Activated CD4-positive, alpha-beta T cell treated with anti-CD3 and anti-CD28 coated beads, Interleukin-2, amount 50 U/mL, for 16 hours (primary cell): ENCODE measurements around the gene TBXAS1.

Experiments
- DNase-seq: peaks from one replicate; pipeline ENCODE4 v3.0.0-alpha.2; 2020

Gene TBXAS1

GRCh38 chr7:139985811-139986210, 156.7 kb downstream of the TBXAS1 start:
- no peak for DNase-seq

- DNase-seq, result no peak
These were observed 158.8 kb downstream of the TBXAS1 start for GRCh38 chr7:139987691-139988516.

DNA sequence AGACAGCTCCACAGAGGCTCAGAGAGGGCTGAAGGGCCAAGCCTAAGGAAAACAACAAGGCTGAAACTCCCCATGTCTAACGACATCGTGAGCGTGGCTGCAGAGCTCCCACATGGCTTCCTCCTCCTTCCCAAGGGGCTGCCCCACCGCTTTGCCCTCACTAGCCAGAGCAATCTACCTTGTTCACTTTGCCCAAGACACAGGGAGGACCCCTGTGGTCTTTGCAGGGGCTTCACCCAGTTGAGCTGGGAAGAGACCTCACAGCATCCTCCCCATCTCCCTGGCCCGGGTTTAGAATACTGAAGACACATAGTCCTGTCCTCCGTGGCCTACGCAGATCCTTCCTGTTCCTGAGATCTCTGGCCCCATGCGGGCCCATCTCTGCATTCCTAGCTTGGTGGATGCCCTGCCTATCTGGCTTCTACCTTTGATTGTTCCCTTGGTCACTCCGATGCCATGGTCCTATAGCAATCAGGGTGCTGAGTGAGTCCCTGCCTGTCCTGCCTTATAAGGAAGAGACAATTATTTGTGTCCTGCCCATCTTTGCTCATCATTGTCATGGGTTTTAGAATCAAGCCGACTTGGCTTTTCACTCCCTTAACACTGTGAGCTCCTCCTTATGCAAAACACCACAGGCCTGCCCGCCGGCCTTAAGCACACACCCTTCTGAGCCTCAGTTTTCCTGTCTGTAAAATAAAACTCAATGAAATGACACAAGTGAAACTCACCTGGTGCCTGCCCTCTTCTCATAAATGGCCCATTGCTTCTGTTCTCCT, 160.5 kb downstream of the TBXAS1 start:
- DNase-seq, result no peak

DNA sequence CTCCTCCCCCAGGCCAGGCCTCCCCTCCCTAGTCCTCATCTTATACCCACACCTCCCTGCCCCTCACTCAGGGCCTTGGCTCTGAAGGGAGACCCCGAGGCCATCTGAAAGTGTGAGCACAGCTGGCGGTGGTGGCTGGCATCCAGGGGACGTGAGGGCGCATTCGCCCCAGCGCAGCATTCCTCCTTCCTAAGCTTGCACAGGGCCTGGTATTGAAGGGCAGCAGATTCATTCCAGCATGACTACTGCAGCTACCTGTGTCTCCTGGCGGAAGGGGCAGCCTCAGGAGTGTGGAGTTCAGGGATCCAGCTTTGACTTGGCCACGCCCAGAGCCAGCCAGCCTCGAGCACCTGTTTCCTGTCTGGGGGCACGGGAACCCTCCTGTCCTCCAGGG, 161.1 kb downstream of the TBXAS1 start:
- DNase-seq, result no peak

GRCh38 chr7:139990571-139991268, 161.7 kb downstream of the TBXAS1 start:
- DNase-seq, result no peak

GRCh38 chr7:139991269-139991666, 162.2 kb downstream of the TBXAS1 start:
- no peak for DNase-seq

GRCh38 chr7:139991911-139992310, 162.8 kb downstream of the TBXAS1 start:
- DNase-seq, result no peak

DNA sequence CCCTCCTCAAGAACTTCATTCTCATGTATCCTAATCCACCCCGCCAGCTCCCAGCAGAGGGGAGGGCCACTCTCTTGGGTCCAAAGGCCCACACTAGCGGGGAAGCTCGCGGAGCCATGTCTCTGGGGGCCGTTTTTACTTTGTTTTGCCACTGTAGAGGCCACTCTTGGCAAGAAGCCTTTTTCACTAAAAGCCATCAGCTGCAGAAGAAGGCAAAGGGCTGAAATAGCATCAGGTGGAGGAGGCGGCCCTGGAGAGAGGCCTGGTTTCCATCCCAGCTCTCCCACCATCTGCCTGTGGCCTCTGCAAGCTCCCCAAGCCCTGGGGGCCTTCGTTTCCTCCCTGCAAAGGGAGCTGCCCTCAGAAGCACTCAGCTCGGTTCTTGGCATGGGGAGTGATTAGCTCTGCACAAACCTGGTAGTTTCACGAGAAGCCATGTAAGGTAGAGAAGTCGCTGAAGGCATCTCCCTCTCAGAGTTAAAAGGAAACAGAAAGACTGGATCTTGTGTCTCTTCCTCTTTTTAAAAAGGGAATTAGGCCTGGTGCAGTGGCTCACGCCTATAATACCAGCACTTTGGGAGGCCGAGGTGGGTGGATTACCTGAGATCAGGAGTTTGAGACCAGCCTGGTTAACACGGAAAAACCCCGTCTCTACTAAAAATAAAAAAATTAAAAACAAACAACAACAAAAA, 163.4 kb downstream of the TBXAS1 start:
- DNase-seq, result no peak

DNA sequence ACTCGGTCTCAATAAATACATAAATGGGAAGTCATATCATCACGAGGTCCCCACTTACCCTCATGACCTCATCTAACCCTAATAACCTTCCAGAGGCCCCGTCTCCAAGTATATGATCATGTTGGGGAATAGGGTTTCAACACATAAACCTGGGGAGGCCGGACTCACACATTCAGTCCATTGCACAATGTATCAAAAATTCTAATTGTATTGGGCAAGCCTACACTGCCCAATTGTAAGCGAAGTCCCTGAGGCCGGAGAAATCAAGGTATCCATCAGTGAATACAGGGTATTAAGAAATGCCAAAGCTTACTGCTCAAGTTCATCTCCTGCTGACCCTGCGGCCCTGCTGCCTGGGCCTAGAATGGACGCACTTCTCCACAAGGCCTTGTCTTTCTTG, 164.1 kb downstream of the TBXAS1 start:
- no peak for DNase-seq

DNA sequence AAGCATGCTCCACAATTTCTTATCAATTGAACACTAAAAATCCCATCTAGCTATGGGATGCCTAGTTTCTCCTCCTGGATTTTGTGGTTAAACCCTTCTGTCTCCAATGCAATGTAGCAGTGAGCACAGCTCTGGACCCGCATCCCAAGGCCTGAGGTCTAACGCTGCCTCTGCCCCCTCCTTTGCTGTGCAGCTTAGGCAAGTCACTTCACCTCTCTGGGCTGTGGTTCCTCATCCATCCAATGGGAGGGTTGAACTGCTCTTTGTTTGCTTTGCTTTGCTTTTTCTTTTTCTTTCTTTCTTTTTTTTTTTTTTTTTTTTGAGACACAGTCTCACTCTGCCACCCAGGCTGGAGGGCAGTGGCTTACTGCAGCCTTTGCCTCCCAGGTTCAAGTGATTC, 164.5 kb downstream of the TBXAS1 start:
- no peak for DNase-seq

DNA sequence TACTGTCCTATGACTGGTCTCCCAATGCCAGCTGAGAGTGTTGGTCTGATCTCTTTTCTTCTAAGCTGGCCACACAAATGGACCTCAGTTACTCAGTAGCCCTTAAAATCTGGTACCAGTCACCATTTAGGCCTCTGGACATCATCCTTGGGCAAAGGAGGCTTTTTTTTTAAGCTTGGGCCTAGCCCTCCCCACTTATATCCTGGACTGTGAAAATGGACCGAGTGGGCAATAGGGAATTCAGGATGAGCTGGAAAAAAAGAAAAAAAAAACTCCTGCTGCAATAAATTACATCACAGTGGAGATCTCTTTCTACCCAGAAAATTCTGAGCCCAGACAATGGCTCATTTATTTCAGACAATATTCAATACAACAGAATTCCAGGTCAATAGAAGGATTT, 165.3 kb downstream of the TBXAS1 start:
- no peak for DNase-seq

DNA sequence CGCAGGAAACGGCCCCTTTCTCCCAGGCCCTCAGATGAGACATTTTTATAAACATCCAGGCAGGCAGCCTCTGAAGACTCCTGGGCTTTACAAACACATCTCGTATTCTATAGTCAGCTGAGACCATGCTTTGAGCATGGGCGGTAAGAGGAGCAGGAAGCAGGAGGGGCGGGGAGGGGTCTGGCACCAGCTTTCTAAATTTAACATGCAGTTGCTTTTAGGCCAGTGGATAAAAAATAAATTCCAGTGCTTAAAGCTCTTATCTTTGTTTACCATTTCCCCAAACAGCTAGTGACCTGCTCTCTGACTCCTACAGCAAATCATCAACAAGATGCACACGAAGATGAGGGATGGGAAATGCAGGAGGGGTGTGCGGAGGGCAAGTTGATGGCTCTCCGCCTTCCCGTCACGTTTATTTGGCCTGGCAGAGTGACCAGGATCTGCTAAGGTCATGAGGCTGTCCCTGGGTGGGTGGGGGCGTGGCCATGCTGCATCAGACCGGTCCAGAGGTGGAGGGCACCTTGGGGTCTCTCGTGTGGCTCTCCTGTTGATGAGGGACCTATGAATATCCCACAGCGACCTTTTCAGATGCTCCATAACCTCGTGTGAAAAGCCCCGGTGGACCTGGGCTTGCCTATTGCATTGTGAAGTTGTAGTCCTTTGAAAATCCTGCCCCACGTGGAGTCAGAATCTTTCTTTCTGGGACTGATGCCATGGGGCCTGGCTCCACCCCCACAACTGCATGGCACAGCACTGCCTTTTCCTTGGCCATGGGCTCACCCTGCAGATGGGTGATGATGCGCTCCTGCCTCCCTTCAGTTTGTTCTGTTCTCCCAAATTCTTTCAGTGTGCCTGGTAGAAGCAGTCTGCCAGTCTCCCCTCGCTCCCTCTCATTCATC, 166.2 kb downstream of the TBXAS1 start:
- DNase-seq, result no peak

GRCh38 chr7:139998572-139998971, 169.5 kb downstream of the TBXAS1 start:
- DNase-seq, result no peak

- DNase-seq, result no peak
These were observed 170.5 kb downstream of the TBXAS1 start for GRCh38 chr7:139999516-139999915.

DNA sequence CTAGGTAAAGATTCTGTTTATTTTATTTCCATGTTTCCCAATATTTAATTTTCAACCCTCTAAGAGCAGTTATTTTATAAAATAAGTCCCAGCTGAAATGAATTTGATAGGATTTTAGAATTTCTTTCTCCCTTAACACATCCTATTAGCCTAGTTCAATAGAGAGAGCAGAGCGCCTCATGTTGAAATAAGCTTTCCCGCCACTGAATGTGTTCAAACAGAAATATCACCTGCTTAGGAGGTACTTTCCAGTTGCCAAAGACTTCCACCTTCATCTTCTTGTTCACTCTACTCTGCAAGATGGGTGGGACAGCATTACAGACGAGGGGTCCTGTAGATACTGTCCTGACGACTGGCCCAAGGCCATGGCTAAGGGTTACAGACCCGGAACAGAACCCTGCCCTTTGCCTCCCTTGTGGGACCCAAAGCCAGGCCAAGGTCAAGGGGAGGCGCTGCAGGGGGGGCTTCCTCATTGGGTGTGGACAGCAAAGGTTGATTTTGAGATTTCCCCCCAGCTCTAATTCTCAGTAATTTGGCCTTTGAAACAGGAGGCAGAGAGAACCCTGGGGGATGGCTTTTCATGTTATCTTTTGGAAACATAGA, 171.7 kb downstream of the TBXAS1 start:
- no peak for DNase-seq

- peak; percentile 55 for DNase-seq
These were observed 174.9 kb downstream of the TBXAS1 start for GRCh38 chr7:140003913-140004382.

GRCh38 chr7:140004672-140005071, 175.6 kb downstream of the TBXAS1 start:
- DNase-seq, result no peak

- DNase-seq, result no peak
These were observed 176.3 kb downstream of the TBXAS1 start for GRCh38 chr7:140005341-140005740.

DNA sequence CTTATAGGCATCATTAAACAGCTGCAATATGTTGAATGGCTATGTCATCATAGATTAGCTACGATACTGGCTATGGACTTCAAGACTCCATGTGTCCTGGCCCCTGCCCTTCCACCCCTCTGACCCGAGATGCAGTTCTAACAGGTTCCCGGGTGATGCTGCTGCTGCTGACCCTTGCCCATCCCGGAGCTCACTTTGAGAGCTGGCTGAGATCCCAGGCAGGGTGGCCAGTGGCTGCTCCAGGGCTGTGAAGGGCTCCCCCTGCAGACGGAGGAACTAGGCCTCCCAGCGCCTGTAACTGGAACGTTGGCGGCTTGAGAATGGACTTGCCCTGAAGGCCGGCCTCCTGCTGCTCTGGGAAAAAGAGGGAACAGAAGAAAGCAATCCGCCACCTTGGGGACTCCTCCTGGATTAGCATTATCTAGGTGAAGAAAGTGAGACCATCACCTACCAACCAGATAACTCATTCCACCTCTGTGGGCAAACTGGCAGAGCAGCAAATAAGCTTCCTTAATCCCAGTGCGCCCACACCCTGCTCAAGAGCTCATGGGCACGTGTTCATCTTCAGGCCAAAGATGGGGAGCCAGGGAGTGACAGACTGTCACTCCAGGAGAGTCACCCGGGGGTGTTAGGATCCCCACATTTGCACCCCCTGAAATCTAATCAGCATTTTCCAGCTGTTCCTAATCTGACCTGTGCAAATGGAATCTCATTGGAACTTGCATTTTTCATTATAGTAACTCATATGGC, 176.9 kb downstream of the TBXAS1 start:
- no peak for DNase-seq

DNA sequence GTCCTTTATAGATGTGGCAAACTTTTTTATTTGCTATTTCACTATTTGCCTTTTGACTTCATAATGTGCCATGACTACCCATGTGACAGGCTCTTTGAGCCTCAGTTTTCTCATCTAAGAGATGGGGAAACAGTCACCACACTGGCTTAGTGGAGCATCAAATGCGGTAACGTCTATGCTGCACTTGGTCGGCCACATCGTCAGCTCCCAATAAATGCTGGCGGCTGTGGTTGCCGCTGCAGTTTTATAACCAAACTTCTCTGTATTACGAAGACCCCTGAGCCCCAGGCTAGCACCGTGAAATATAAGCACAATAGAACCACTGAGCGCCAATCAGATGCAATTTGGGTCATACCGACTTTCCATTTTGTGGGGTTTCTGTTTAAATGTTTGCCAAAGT, 177.5 kb downstream of the TBXAS1 start:
- DNase-seq, result no peak
